Ammon's horn (tissue), 1 donor: ENCODE data around the gene AKAIN1.
A peak's percentile ranks its signal among the peaks of the same experiment; 100 is the strongest.

Experiments used
- DNase-seq: peaks from one replicate; pipeline ENCODE4 v3.0.0-alpha.2; 2016; ENCODE audit warnings: low spot score

The AKAIN1 gene

DNA sequence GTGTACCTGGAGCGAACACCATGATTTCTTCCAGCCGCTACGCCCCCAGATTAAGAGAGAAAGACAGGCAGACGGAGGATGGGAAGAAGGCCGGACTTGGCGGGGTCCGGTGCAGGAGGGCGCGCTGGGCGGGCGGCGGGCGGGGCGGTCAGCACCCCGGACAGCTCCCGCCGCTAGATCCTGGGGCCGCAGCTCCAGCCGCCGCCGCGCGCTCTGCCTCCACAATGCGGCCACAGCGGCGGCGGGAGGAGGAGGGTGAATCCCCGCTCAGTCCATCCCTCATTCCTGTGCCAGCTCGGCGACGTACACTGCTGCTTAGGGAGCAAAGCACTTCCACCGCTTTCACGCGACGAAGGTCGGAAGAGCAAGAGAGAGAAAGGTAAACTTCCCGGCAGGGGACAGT, at the start of gene AKAIN1:
AKAIN1 (minus strand) TSS at position 226 of the 403 bp plus-strand sequence; CDS start at position 22, 204 bp downstream.
- peak; percentile 55 for DNase-seq

DNA sequence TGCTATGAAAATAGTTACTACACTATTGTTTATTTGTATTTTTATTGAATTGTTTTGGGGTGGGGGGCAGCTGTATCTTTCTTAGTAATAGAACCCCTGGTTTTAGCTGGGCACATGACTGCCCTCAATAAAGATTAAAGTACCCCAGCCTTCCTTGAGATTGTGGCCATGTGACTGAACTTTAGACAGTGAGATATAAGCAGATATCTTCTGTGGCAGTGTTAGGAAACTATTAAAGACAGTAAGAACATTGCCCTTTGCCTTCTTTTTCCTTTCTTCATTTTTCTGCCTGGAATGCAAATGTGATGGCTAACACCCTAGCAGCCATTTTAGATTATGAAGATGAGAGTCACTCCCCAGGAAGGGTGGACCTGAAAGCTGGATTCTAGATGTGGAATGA, 47.9 kb upstream of the AKAIN1 start:
- DNase-seq: no peak

GRCh38 chr18:5239447-5239846, 42.4 kb upstream of the AKAIN1 start:
- DNase-seq: no peak

- DNase-seq: no peak
Measured at GRCh38 chr18:5238371-5238976, 41.4 kb upstream of the AKAIN1 start.

DNA sequence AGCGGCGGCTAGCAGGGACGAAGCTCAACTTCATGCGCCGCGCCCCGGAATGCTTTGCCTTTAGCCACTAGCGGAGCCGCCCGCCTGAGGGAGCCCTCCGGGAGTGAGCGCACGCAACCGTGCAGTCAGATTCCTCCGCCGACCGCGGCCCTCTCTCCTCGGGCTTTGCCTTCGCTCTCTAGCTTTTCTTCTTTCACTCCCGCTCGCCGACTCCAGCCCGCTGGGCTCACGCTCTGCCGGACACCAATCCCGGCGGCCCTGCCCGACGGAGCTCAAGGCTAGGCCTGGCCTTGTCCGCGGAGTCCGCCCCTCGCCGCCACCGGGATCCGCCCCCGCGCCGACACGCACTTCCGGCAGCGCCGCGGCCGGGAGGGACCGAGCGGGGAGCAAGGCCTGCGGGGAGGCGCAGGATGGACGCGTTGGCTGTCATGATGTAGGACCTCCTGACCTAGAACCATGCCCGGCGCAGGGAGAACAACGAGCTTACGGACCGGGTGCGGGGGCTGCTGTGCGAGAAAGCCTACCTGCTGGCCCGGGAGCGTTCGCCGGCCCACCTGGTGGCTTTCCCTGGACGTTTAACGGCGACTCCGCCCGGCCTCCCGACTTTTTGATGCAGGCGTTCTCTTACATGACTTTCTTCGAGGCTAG, 40.8 kb upstream of the AKAIN1 start:
- DNase-seq: peak; percentile 92

DNA sequence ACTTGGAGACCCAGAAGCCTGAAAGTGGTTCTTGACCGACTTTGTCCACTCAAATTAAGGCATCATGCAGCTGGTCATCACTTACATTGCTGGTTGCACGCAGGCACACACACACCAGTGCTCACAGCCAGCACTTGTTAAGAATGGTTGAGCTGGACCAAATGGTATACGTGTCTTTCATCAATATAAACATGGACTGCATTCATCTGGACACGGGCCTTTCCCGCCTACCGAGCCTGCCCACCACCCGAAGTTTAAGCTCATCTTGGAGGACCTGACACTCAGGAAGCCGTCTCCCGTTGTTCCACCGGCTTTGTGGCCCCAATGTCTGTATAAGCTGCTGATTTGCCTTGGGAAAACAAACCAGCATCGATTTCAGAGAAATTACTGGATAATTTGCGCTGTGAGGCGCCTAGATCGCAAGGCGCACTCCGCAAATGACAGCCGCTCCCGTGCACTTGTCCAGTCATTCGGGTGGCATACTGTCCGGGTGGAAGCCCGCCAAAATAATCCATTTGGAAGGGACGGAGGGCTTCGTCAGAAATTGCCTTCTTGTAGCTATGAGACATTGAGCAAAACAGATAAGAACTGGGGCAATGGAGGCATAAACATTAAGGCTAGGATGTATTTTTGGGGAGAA, 40.1 kb upstream of the AKAIN1 start:
- DNase-seq: peak; percentile 35

- no peak for DNase-seq
Measured at GRCh38 chr18:5214583-5215351, 17.7 kb upstream of the AKAIN1 start.

DNA sequence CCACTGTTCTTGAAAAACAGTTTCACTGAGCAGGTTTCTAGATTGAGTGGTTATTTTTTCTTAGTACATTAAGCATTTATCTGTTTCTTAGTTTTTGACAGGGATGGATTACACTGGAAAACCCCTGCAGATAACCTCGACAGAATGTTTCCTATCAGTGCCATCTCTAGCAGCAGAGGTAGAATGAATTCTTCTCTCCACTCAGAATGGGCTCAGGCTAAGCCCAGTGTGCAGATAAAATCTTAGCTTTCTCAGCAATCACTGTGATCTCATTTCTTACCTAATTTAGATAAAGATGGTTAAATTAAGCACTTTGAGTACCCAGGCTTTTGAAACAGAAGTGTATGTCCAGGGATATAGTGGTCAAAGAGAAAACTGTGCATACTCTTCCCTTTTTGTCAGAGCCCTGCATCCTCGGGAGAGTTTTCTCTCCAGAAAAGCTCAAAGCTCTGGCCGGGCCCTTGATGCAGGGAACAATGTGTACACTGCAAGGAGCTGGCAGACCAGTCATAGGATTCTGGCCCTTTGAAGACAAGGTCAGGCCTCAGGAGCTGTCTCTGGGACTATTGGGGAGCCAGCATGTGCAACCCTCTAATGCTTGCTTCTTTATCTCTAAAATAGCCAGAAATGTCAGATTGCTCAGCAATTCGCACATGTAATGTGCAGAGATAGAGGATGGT, 10.6 kb upstream of the AKAIN1 start:
- DNase-seq: no peak

DNA sequence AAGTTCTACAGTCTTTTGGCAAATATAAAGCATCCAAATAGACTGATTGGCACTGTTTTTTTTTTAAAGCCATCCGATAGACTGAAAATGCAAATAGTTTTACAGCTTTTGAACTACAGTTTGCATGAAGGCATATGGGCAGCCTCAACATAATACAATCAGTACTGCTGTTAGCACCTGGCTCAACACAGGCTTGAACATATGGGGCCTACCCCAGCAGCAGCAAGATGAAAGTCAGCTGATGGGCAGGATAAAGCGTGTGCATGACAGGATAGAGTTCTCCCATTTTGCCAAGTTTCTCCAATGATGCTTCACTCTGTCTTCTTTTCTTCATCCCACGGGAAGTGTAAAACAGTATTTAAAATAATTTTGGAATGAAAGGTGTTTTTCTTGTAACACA, 1.3 kb upstream of the AKAIN1 start:
- no peak for DNase-seq

DNA sequence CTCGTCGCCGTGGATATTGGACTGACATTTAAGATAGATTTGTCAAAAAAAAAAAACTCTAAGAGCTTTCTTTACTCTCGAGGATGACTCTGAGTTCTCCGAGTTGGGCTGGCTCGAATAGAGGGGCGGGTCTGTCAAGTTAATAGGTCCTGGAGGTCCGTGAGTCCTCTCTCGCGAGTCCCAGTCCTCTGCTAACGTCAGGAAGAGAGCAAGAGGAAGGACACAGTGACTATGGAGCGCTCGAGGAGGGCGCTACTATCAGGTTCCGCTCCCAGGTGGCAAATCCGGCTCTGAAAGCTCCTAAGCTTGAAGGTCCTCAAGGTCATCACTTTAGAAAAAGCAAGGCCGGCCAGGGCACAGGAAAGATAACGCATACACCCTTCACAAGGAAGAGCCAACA, 404 bp upstream of the AKAIN1 start:
- DNase-seq: peak; percentile 25

GRCh38 chr18:5196253-5197031, 615 bp downstream of the AKAIN1 start:
- DNase-seq: peak; percentile 15

GRCh38 chr18:5195656-5196055, 1.4 kb downstream of the AKAIN1 start:
- no peak for DNase-seq

GRCh38 chr18:5180254-5180653, 16.8 kb downstream of the AKAIN1 start:
- DNase-seq: no peak

GRCh38 chr18:5178519-5178918, 18.5 kb downstream of the AKAIN1 start:
- DNase-seq: no peak

- peak; percentile 27 for DNase-seq
Measured at GRCh38 chr18:5175378-5175777, 21.7 kb downstream of the AKAIN1 start.

- no peak for DNase-seq
Measured at GRCh38 chr18:5173646-5174045, 23.4 kb downstream of the AKAIN1 start.

- no peak for DNase-seq
Measured at GRCh38 chr18:5173236-5173635, 23.8 kb downstream of the AKAIN1 start.

DNA sequence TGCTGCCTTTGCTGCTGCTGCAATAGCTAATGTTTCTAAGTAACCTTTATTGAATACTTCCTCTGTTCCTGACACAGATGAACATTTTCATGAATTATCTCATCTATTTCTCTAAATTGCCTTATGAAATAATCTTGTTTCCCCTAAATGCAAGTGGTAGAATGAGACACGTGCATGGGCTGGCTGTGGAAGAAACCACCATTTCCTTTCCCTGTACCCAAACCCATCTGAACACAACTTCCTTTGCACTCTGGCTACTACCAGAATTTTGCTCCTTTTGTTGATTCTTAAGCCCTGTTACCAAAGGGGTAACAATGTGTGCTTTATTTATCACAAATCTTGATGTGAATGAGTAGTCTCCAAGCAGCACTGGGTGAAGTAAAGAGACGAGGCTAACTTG, 29.2 kb downstream of the AKAIN1 start:
- no peak for DNase-seq

GRCh38 chr18:5166606-5167280, 30.3 kb downstream of the AKAIN1 start:
- no peak for DNase-seq

DNA sequence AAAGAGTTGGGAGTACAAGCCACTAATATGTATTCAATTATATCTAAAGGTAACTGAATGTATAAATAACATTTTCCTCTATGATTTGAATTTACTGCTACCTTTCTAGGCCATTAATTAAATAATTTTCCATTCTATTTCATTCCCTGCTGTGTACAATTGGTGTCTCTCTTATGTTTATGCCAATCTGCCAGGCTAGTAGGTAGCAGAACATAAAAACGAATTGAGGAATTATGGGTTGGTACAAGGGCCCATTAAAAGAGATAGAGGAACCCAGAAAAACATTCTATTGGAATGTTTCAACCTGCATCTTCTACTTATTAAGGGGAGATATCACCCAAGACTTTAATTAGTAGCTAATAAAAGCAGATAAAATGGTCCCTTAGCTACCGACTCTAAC, 32.2 kb downstream of the AKAIN1 start:
- DNase-seq: no peak

DNA sequence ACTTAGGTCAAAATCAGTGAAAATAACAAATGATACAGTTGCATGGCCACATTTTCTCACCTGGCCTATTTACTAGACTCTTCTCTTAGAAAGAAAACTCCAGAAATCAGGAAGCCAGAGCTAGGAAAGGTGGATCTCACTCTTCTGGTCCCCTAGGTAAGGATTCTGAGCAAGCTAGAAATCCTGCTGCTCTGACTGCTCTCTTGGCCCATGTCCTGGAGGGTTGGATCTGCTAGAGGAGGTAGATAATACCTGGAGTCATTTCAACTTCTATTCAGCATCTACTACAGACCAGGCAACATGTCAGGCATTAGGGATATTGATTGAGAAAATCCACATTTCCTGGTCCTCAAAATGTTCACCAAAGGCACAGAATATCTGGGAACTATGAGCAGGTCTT, 34.9 kb downstream of the AKAIN1 start:
- no peak for DNase-seq
